HUES48 (cell line): Measurements from ENCODE around the gene NSG1.
"Not testable (repeated sequence)": the region's sequence is repeated elsewhere in the genome, so short reads cannot be mapped to it uniquely, and the experiment has no call there.

ENCODE experiments used
- H3K27ac ChIP-seq: one replicate; pipeline ENCODE4 v1.7.0; 2013; ENCODE audit warnings: low read depth, low read length, inconsistent platforms
- H3K27me3 ChIP-seq: 2 replicates; pipeline ENCODE4 v1.6.1; 2013; ENCODE audit warnings: mild to moderate bottlenecking, low read length; ENCODE audit not compliant: control insufficient read depth, insufficient read depth
- H3K36me3 ChIP-seq: 2 replicates; pipeline ENCODE4 v1.6.1; 2013; ENCODE audit warnings: low read length; ENCODE audit not compliant: control insufficient read depth, insufficient read depth
- H3K4me1 ChIP-seq: 2 replicates; pipeline ENCODE4 v1.6.1; 2013; ENCODE audit warnings: mild to moderate bottlenecking, low read length; ENCODE audit not compliant: control insufficient read depth, insufficient read depth
- H3K4me3 ChIP-seq: 2 replicates; pipeline ENCODE4 v1.5.1; 2013; ENCODE audit warnings: mild to moderate bottlenecking, low read depth, low read length
- H3K9ac ChIP-seq: 2 replicates; pipeline ENCODE4 v1.6.1; 2013; ENCODE audit warnings: mild to moderate bottlenecking, low read depth, low read length, moderate library complexity
- H3K9me3 ChIP-seq: 2 replicates; pipeline ENCODE4 v1.6.1; 2013; ENCODE audit warnings: low read length; ENCODE audit not compliant: control insufficient read depth, insufficient read depth

Gene NSG1

DNA sequence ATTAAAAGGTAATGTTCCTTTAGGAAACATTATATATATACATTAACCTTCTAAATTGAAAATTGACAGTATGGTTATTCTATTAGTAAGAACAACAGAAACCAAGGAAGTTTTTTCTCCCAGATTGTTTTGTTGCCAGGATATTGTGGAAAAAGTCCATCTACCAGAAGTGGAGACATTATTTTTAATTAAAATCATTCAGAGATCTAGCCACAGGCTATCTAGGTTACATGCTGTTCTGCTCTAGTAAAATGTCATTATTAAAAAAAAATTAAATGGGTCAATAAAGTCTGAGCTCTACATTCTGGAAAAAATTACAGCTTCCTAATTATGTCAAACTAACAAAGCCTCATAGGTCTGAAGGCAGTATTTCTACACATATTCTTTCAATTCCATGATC, 74.3 kb downstream of the NSG1 start:
- H3K36me3 ChIP-seq = peaks cover 5% of the 10 kb centered on the region; the same call in 1 of the 2 replicates
- peaks cover 60% of the 10 kb centered on the region for H3K4me1 ChIP-seq
- no peaks in the 10 kb centered on the region for H3K27me3 ChIP-seq
- H3K9me3 ChIP-seq = no peaks in the 10 kb centered on the region
- no peak overlapping the region for H3K9ac ChIP-seq
- no peak overlapping the region for H3K4me3 ChIP-seq
- H3K27ac ChIP-seq = no peak overlapping the region

GRCh38 chr4:4461850-4462249, 74.9 kb downstream of the NSG1 start:
- no peak overlapping the region for H3K27ac ChIP-seq
- H3K9ac ChIP-seq = no peak overlapping the region
- H3K4me1 ChIP-seq = peaks cover 60% of the 10 kb centered on the region
- H3K36me3 ChIP-seq = peaks cover 3% of the 10 kb centered on the region; the same call in 1 of the 2 replicates
- H3K27me3 ChIP-seq = no peaks in the 10 kb centered on the region
- no peak overlapping the region for H3K4me3 ChIP-seq
- H3K9me3 ChIP-seq = no peaks in the 10 kb centered on the region

DNA sequence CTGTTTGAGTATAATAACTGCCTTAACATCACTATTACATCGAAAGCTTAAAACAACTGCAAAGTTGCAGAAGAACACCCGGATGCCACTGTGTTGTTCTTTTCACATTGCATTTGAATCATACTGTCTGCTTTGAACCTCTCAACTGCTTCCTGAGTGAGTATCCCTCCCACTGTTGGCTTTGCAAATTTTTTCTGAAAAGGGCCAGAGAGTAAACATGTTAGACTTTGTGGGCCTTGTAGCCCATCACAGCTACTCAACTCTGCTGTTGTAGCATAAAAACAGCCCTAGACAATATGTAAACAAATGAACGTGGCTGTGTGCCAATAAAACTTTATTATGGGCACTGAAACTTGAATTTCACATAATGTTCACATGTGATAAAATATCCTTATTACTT, 76.1 kb downstream of the NSG1 start:
- Histone ChIP-seq H3K4me3 (no peak overlapping the region), H3K27me3 (no peaks in the 10 kb centered on the region), H3K36me3 (no peaks in the 10 kb centered on the region; the same call in 1 of the 2 replicates), H3K4me1 (peaks cover 49% of the 10 kb centered on the region), H3K9ac (no peak overlapping the region), H3K9me3 (no peaks in the 10 kb centered on the region), H3K27ac (peak overlapping the region; percentile 80)

DNA sequence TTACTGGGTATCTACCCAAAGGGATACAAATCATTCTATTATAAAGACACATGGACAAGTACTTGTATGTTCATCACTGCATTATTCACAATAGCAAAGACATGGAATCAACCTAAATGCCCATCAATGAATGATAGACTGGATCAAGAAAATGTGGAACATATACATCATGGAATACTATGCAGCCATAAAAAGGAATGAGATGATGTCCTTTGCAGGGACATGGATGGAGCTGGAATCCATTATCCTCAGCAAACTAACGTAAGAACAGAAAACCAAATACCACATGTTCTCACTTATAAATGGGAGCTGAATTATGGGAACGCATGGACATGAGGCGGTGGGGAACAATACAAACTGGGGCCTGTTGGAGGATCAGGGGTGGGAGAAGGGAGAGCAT, 78.3 kb downstream of the NSG1 start:
- not testable (repeated sequence) for H3K36me3 ChIP-seq, H3K4me3 ChIP-seq, H3K27me3 ChIP-seq, H3K27ac ChIP-seq, H3K9ac ChIP-seq, H3K9me3 ChIP-seq
- H3K4me1 ChIP-seq = peaks cover 27% of the 10 kb centered on the region
